HepG2 (cell line): Measurements from ENCODE around the gene TBX3. TPM values are rescaled to one million over a fixed set of nuclear protein-coding genes. Genes with fewer than 3 reads are reported as not detected.

Experiments
- ATF1 ChIP-seq: IDR thresholded peaks from 2 replicates; pipeline ENCODE4 v1.6.1; 2016; ENCODE audit warnings: mild to moderate bottlenecking, control low read depth
- JUND ChIP-seq: sonication (generic); formaldehyde crosslinking; IDR thresholded peaks from 2 replicates; pipeline ENCODE4 v1.8.0; 2022; ENCODE audit warnings: mild to moderate bottlenecking, missing genetic modification reagents
- MAFF ChIP-seq: IDR thresholded peaks from 2 replicates; pipeline ENCODE4 v1.6.1; 2011; ENCODE audit warnings: low read depth, low read length, improper control_type of control experiment
- MIER3 ChIP-seq: IDR thresholded peaks from 2 replicates; pipeline ENCODE4 v1.6.1; 2016; ENCODE audit warnings: missing compliant biosample characterization, borderline replicate concordance
- MTERF4 ChIP-seq: sonication (generic); formaldehyde crosslinking; IDR thresholded peaks from 2 replicates; pipeline ENCODE4 v1.8.0; 2023; ENCODE audit warnings: mild to moderate bottlenecking, missing genetic modification reagents
- MZF1 ChIP-seq: sonication (generic); formaldehyde crosslinking; IDR thresholded peaks from 2 replicates; pipeline ENCODE4 v1.8.1; 2023; ENCODE audit warnings: mild to moderate bottlenecking, missing genetic modification reagents, borderline replicate concordance
- NFIC ChIP-seq: IDR thresholded peaks from 2 replicates; pipeline ENCODE4 v1.6.1; 2012; ENCODE audit warnings: mild to moderate bottlenecking, low read length, inconsistent platforms
- RARA ChIP-seq: IDR thresholded peaks from 2 replicates; pipeline ENCODE4 v1.6.1; 2016; ENCODE audit warnings: missing genetic modification reagents, missing compliant biosample characterization
- RBM22 ChIP-seq: fragments of 200-400 bp; formaldehyde crosslinking; optimal IDR thresholded peaks from 2 replicates; pipeline ENCODE3; 2017; ENCODE audit warnings: mild to moderate bottlenecking, low read length, moderate library complexity
- SKIL ChIP-seq: sonication (generic); formaldehyde crosslinking; IDR thresholded peaks from 2 replicates; pipeline ENCODE4 v1.8.0; 2022; ENCODE audit warnings: missing genetic modification reagents, mild to moderate bottlenecking, moderate library complexity, borderline replicate concordance
- SRSF4 ChIP-seq: fragments of 200-400 bp; formaldehyde crosslinking; IDR thresholded peaks from one replicate; pipeline ENCODE4 v1.6.1; 2018; ENCODE audit warnings: mild to moderate bottlenecking, low read depth, low read length, moderate library complexity; ENCODE audit not compliant: poor library complexity, severe bottlenecking
- SYNCRIP ChIP-seq: fragments of 200-400 bp; formaldehyde crosslinking; IDR thresholded peaks from 2 replicates; pipeline ENCODE4 v1.6.1; 2018; ENCODE audit warnings: mild to moderate bottlenecking, low read depth, low read length; ENCODE audit not compliant: insufficient read depth
- TFAP4 ChIP-seq: sonication (generic); IDR thresholded peaks from 2 replicates; pipeline ENCODE4 v1.6.1; 2016; ENCODE audit warnings: low read depth, borderline replicate concordance
- ZBTB4 ChIP-seq: sonication (generic); formaldehyde crosslinking; IDR thresholded peaks from 2 replicates; pipeline ENCODE4 v1.4.0; 2020; ENCODE audit warnings: missing genetic modification reagents, mild to moderate bottlenecking, borderline replicate concordance
- ZFP91 ChIP-seq: sonication (generic); formaldehyde crosslinking; IDR thresholded peaks from 2 replicates; pipeline ENCODE4 v1.9.0; 2022; ENCODE audit warnings: missing genetic modification reagents, mild to moderate bottlenecking, borderline replicate concordance
- ZNF205 ChIP-seq: IDR thresholded peaks from 2 replicates; pipeline ENCODE4 v1.6.1; 2018; ENCODE audit warnings: missing biosample characterization, missing genetic modification reagents
- ZNF224 ChIP-seq: sonication (generic); formaldehyde crosslinking; IDR thresholded peaks from 2 replicates; pipeline ENCODE4 v1.5.0; 2020; ENCODE audit warnings: mild to moderate bottlenecking, missing genetic modification reagents
- ZNF264 ChIP-seq: sonication (generic); formaldehyde crosslinking; IDR thresholded peaks from 2 replicates; pipeline ENCODE4 v1.4.0; 2020; ENCODE audit warnings: missing genetic modification reagents
- ZSCAN30 ChIP-seq: sonication (generic); formaldehyde crosslinking; IDR thresholded peaks from 2 replicates; pipeline ENCODE4 v1.5.0; 2020; ENCODE audit warnings: mild to moderate bottlenecking, missing genetic modification reagents
- ZUFSP ChIP-seq: sonication (generic); formaldehyde crosslinking; IDR thresholded peaks from 2 replicates; pipeline ENCODE4 v1.9.0; 2021; ENCODE audit warnings: missing genetic modification reagents, mild to moderate bottlenecking, borderline replicate concordance
- polyA plus RNA-seq, 8 experiments: library from polyadenylated mRNA; depleted of rRNA in 3 of 8; stranded (reverse) in 7 of 8; unstranded in 1 of 8; fragments of >200 nt; fragmentation: Illumina TruSeq in 4 of 8; extraction: Trizol in 4 of 8; gene quantifications; 2 replicates each; pipeline versions ENCODE4 v1.2.1 to v1.2.3, GENCODE V29; 2011 to 2016; ENCODE audit warnings: low read depth in 4 of 8, missing spikeins in 1 of 8, mixed read lengths in 1 of 8; ENCODE audit not compliant: insufficient read depth in 1 of 8
- total RNA-seq, 5 experiments: library from RNA; depleted of rRNA; stranded (reverse); fragments of >200 nt; fragmentation: Illumina TruSeq; extraction: Trizol; gene quantifications; 2 replicates each; pipeline ENCODE4 v1.2.3, GENCODE V29; 2016; ENCODE audit warnings: low read depth in 1 of 5

The TBX3 gene
- total and polyA plus RNA-seq, 2 of the 13 experiments (the other 11 are each of a cell fraction or from before 2014, with no cell fraction given), result 27.1 to 42.4 TPM

- no peak for TF ChIP-seq ZUFSP (CRISPR knock-in tag)
- TF ChIP-seq MIER3 (CRISPR knock-in tag), result no peak
- TF ChIP-seq SYNCRIP, result no peak
- TF ChIP-seq ZNF205, result no peak
- peak; percentile 62 for TF ChIP-seq RBM22
- no peak for TF ChIP-seq RARA (CRISPR knock-in tag)
- TF ChIP-seq SKIL (CRISPR knock-in tag), result no peak
- no peak for TF ChIP-seq ZBTB4 (CRISPR knock-in tag)
- no peak for TF ChIP-seq ZNF224 (CRISPR knock-in tag)
- 0 out of 2 replicates have a peak, but pooled peaks have one; percentile 4 for TF ChIP-seq JUND (CRISPR knock-in tag)
- peak; percentile 80; the same call in 1 of the 2 replicates for TF ChIP-seq ZSCAN30 (CRISPR knock-in tag)
- TF ChIP-seq ZFP91 (CRISPR knock-in tag), result no peak
- 0 out of 2 replicates have a peak, but pooled peaks have one; percentile 8 for TF ChIP-seq NFIC
- TF ChIP-seq MZF1, result no peak
- TF ChIP-seq SRSF4, result no peak
- 0 out of 2 replicates have a peak, but pooled peaks have one; percentile 9 for TF ChIP-seq ATF1 (CRISPR knock-in tag)
- no peak for TF ChIP-seq MAFF
- TF ChIP-seq ZNF264 (CRISPR knock-in tag), result no peak
- no peak for TF ChIP-seq MTERF4 (CRISPR knock-in tag)
- TF ChIP-seq TFAP4, result no peak
These were observed 272 bp downstream of the TBX3 start (continued) for GRCh38 chr12:114683709-114684097.
